GM19395 (cell line): ENCODE results near the gene GNG7.
"Not testable (repeated sequence)": the region's sequence is repeated elsewhere in the genome, so short reads cannot be mapped to it uniquely, and the experiment has no call there.

Experiments used
- ATAC-seq: cut with Tn5 transposase; IDR thresholded peaks from one replicate; pipeline ENCODE4 v1.9.1; 2021; ENCODE audit warnings: mild to moderate bottlenecking, moderate library complexity; ENCODE audit not compliant: unreplicated experiment

GNG7 gene

DNA sequence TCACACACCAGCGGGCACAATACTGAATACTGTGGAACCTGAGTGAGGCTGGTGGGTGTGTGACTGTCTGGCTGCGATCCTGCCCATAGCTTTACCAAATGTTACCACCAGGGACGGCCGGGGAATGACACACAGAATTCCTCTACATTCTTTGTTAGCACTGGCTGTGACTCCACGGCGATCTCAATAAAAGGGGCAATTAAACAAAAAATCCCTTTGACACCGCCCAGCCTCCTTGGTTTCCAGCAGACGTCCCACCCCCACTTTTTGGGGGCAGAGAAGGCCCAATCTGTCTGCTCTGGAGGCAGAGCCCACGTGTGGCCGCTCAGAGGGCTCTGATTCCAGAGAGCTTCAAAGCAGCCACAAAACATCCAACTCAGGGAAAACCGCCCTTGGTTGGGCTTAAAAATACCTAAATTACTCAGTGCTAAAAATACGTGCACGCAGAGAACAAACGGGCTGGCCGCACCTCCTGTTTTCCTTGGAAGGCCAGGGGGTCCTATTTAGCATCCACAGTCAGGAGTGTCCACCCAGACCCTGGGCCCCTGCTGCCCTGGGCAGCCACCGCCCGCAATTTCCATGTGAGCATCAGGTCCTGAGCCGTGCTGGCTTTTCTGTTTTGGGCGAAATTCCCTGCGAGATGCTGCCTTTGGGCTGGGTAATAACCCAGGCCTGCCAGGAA, 178.7 kb downstream of the GNG7 start:
- no peak for ATAC-seq

DNA sequence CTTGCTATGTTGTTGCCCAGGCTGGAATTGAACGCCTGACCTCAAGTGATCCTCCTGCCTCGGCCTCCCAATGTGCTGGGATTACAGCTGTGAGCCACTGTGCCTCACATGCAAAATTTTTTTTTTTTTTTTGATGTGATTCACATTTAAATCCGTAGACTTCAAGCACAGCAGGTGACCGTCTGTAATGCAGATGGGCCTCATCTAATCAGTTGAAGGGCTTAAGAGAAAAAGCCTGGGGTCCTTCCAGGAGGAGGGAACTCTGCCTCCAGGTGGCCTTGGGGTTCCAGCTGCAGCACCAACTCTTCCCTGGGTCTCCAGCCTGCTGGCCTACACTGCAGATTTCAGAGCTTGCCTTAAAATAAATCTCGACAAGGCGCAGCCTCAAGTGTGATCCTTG, 183.0 kb downstream of the GNG7 start:
- no peak for ATAC-seq

DNA sequence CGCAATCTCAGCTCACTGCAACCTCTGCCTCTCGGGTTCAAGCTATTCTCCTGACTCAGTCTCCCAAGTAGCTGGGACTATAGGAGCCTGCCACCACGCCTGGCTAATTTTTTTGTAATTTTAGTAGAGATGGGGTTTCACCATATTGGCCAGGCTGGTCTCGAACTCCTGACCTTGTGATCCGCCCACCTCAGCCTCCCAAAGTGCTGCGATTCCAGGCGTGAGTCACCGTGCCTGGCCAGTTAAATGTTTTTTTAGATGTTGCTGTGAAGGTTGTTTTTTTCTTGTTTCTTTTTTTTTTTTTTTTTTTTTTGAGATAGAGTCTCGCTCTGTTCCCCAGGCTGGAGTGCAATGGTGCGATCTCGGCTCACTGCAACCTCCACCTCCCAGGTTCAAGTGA, 183.6 kb downstream of the GNG7 start:
- not testable (repeated sequence) for ATAC-seq

DNA sequence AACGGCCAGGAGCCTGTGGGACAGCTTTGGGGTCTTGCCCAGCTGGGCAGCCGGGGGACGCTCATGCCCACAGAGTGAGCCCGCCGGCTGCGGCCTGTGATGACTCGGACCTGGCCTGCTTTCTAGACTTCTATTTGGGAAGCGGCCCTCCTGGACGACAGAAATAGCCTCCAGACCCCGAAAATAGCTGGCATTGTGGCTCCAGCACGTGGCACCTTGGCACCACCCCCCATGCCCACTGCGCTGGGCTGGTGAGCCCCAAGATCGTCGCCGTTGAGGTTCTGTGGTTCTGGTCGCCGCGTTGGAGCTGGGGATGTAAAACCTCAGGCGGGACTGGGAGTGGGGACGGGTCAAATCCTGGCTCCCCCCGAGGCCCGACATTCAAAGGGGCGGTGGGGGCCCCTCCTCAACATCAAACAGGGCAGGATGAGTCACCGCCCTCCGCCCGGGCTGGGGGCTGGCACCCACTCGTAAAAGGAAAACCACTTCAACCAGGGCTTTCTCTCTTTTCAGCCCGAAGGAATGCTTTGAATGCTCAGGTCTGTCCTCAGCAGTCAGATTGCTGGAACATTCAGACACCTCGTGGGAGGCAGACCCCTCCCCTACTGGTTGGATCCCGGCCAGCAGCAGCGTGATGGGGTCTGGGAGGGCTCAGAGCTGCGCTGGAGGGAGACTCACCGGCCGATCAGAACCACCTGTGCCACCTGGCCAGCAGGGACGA, 184.5 kb downstream of the GNG7 start:
- no peak for ATAC-seq

DNA sequence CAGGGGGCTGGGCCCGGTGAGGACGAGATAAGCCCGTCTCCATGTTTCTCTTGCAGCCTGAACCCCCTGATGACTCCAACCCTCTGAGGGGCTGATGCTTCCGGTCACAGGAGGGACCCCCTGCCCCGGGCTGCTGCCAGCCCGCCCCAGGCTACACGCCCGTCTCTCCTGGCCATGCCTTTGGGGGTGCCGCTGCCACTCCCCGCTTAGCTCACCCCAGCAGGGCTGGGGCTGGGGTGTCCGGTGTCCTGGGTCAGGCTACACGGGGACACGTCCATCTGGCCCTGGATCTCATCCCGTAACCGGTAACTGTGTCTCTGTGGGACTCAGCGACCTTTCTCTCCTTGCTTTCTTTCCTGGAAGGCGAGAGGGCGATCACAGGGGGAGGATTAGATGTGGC, 185.8 kb downstream of the GNG7 start:
- no peak for ATAC-seq

DNA sequence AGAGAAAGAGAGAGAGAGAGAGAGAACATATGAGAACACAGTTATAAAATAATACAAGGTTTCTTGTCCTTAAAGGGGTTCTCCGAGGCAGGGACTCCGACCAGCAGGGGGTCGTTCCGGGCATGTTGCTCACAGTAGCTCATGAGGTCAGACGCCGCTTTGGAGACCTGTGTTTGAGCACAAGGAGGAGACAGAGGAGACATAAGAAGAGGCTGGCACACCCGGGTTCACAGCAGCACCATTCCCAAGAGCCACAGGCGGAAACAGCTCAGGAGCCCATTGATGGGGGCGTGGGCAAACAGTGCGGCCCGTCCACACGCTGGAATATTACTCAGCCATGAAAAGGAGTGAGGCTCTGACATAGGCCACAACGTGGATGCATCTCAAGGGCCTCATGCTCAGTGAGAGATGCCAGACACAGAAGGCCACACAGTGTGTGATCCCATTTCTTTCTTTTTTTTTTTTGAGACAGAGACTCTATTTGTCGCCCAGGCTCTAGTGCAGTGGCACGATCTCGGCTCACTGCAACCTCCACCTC, 187.4 kb downstream of the GNG7 start:
- no peak for ATAC-seq

DNA sequence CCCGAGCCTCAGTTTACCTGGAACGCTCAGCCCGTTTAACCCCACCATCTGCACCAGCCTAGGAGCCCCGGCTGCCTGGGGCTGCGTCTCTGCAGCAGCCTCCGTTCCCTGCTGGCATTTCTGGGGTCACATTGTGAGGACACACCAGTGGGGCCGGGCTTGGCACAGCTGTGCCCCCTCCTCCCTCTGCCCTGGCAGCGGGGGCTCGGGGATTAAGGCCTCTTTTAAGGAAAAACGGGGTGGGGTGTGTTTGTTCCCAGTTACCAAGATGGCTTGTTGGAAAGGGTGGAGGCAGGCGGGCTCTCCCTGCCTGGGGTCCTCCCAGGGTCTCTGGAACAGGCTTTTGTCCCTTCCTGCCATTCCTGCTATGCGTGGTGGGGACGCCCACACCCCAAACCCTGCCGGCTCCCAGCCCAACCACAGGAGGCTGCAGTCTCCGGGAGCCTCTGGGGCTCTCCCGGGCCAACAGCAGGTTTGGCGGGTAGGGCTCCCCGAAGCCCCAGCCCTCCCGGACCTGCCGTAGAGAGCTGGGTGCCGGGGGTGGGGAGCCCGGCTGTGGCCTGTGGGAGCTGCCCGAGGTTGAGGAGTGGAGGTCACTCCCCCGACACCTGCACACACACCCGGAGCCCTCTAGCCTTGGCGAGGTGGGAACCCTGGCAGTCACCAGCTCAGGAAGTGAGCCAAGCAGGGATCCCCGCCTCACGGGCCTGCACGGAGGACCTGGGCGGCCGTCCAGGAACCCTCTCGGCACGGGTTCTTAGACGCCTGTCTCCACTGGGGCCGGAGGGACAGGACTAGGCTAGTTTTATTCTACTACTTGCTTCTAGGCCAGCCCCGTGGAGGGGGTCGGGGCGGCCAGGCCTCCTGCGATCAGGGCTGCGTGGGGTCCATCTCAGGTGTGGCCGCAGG, 189.7 kb downstream of the GNG7 start:
- no peak for ATAC-seq

DNA sequence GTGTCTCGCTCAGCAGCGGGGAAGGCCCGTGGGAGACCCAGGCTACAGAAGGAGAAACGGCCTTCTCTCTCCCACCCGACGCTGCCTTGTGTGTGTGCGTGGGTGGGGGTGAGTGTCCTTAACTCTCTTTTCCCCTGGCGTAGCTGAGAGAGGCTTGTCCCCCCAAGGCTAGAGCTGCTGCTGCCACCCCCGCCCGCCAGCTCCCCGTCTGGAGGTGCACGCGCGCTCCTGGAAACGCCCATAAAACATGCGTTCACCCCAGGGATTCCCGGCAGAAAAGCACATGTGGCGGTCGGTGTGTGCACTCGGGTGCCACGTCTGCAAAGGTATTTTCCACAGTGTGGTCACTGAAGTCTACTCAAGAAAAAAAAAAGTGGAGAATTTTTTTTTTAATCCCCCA, 190.5 kb downstream of the GNG7 start:
- no peak for ATAC-seq

DNA sequence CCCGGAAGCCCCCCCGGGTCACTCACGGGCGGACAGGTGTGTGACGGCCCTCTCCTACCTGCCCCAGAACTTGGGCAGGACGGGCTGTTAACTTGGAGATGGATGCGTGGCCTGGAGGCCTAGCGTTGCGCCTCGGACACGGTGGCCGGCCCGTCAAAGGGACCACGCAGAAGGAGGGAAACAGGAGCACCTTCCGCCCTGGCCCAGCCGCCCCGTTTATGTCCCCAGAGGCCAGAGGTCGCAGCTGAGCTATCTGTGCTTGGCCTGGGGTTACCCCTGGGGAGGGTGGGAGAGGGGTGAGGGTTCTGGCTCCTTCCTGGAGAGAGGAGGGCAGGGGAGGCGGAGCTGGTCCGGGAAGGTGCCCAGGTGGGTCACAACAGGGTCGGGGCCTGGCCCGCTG, 190.9 kb downstream of the GNG7 start:
- no peak for ATAC-seq

DNA sequence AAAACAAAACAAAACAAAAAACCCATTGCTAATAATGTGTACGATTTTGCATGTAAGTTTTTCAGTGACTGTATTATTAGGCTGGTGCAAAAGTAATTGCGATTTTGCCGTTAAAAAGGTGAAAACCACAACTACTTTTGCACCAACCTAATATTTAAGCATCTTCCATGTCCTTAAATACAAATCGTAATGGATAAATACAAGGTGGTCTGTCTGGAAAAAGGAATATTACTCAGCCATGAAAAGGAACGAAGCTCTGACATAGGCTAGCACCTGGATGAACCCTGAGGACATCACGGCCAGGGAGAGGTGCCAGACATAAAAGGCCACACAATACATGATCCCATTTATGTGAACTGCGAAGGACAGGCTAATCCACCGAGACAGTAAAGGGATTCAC, 193.4 kb downstream of the GNG7 start:
- no peak for ATAC-seq

DNA sequence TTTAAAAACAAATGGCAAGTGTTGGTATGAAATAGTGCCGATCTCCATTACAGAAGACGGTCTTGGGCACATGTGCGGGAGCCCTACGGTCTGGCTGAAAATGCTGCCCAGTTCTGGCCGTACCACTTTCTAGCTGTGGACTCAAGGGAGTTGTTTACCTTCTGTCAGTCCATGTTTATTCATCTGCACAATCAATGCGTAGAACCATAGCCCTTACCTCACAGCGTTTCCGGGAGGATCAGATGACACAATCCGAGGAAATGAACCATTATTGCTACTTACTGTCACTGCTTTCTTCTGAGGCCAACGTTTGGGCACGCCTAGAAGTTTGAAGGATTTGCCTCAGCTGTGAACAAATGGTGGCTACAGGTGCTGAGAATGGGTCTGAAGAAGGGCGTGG, 195.4 kb downstream of the GNG7 start:
- ATAC-seq: no peak

DNA sequence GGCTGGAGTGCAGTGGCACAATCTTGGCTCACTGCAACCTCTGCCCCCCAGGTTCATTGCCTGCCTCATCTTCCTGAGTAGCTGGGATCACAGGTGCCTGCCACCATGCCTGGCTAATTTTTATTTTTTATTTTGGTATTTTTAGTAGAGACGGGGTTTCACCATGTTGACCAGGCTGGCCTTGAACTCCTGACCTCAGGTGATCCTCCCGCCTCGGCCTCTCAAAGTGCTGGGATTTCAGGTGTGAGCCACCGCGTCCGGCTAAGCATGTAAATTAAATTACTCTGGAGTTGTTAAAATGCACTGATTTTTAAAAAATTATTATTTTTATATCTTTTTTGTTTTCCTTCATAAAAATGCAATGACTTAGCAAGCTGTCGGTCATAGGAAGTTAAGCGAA, 195.8 kb downstream of the GNG7 start:
- ATAC-seq: not testable (repeated sequence)

DNA sequence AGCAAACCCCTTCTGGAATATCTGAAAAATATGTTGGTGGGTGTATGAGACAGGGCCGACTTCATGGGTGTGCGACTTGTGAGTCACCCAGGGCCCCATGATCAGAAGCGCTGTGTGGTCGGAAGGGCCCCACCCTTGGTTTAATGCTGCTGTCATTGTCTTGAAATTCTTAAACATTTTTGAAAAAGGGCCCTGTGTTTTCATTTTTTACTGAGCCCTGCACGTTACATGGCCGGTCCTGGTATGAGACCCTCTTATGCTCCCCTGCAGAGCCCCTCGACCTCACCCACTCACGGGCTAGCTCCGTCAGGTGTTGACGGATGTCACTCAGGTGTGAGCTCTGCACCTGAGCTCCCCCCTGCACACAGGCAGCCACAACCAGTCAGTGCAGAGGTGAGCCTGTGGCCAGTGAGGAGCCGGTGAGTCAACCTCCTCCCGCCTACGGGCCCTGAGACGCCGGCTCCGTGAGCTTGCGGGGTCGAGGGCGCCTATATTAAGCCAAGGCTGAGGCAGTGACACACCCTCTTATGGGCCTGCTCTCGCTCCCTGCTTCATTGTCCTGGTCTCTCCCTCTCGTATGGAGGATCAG, 198.9 kb downstream of the GNG7 start:
- no peak for ATAC-seq

DNA sequence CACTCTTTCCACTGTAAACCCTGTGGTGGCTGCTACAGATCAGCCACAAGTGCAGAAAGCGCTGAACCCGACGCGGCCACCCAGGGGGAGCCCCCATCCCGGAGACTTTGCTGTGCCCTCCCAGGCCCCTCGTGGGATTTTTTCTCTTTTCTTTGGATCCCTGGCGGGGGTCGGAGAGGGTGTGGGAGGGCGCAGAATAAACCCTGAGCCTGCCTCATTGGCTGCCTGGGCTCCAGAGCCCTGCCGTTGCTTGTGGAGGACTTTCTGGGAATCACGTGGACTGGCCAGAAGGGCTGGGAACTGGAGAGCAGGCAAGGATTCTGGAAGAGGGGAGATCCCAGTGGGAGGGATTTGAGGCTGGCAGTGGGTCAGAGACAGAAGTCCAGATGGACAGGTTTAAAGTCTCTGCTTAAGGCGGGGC, 201.6 kb downstream of the GNG7 start:
- ATAC-seq: no peak

DNA sequence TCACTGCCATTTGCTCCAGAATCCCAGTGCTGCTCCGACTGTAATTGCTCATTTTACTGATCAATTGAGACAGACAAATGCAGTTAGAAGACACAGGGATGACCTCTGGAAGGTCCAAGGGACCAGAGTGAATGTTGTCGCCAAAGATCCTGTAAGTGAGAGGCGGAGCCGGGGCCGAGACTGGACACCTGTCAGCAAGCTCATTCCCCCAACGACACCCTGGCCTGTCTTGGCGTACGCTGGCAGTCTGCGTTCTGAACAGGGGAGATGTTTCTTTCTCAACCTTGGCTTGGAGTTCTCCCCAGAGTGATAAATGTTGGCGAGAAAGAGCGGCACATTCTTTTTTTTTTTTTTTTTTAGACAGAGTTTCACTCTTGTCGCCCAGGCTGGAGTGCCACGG, 202.3 kb downstream of the GNG7 start:
- no peak for ATAC-seq

DNA sequence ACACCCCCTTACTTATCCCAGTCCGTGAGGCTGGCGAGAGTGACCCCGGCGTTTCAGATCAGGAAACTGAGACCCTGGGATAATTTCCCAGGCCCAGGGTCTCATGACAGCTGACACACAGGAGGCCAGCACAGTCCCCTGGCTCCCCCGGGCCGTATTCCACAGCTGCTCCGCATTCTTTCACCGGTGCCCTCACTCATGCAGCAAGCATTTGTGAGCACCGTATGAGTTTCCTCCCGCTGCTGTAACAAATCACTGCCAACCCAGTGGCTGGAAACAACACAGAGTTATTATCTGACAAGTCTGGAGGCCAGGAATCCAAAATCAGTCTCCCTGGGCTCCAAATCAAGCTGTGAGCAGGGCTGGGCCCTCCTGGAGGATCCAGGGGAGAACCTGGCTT, 205.3 kb downstream of the GNG7 start:
- ATAC-seq: no peak

DNA sequence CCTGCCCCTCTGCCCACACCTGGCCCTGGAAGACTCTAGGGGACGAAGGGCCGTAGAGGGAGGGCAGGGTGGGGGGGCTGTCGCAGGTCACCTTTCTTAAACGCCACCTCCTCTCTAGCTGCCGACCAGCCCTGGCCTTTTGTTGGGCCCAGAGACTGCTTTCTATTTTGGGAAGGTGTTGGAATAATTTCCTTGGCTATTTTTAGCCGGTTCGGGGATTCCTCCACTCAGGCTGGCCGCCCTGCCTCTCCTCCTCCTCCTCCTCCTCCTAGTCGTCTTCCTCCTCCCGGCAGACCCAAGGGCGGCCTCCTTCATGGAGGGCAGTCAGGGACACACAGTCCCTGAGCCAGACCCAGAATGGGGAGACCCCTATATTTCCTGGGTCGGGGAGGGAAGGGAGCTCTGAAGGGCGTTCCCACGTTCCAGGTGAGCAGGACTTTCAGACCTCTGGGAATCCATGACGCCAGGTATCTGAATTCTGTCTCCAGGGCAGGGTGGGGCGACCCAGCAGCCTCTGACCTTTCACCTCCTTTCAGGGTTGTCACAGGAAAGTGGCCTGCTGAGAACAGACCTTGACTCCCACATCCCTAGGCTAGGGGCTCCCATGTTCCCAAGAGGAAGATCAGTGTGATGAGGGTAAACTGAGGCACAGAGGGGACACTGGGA, 206.7 kb downstream of the GNG7 start:
- ATAC-seq: no peak

DNA sequence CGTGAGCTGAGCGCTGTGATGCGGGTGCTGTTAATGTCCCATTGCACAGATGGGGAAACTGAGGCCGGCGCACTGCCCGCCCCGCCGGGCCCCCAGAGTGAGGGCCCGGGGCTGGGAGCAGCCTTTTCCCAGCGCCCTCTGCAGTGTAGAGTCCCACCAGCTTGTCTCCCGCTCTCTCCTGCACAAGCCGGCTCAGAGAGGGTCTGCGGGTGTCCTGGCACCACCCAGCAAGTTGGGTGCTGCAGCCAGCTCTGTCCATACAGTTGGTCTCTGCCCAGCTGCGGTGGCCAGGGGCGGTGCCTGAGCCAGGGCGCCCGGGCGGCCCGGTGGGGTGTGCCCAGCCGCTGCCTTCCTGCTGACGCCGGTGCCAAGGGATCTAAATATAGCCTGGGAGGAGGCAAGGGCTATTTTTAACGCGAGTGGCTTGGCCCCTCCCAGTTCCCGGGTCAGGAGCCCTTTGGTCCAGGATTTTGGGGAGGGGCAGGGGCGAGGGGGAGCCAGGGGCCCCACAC, 207.3 kb downstream of the GNG7 start:
- ATAC-seq: no peak

DNA sequence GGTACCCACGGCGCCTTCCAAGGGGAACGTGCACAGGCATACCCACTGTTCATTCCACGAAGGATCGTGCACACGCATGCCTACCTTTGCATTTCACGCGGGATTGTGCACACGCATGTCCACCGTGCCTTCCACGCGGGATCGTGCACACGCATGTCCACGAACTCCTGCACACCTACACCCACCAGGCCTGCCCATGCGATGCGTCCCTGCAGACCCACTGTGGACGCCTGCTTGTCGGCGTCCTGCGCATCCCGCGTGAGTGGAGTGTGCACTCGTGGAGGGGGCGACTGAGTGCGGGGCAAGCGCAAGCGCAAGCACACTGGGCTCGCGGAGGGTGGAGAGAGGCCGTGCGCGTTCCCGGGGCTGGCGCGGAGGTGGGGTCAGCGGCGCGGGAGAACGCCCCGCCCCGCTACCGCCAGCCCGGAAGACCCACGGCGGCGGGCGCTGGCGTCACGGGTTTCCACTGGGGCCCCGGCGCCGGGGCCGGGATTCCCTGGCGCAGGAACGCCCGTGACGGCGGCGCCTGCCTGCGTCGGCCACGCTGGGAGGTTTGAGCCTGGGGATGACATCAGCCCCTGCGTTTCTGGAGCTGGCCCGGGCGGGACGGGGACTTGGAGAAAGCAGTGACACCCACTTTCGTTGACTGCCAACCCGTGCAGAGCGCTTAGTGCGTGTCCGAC, 207.9 kb downstream of the GNG7 start:
- ATAC-seq: no peak

DNA sequence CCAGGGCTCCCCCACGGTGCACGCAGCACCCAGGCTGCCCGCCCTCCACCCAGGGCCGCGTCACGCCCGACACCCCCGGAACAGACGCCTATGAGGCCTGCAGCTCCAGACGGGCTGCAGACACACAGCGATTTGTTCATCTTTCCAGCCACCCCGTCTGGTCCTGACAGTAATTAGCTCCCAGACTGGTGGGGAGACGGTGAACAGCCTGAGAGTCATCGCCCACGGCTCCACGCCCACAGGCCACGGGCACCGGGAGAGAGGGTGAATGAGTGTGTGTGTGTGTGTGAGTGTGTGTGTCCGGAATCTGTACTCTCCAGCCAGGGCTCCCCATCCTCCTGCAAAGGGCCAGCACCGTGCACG, 208.4 kb downstream of the GNG7 start:
- no peak for ATAC-seq
